Stimulated activated CD4-positive, alpha-beta T cell treated with anti-CD3 and anti-CD28 coated beads, Interleukin-12 subunit alpha, Interleukin-12 subunit beta, amount 100 ng/mL, for 4 hours (primary cell): ENCODE data around the gene LYRM9.
"Not testable (repeated sequence)": the region's sequence is repeated elsewhere in the genome, so short reads cannot be mapped to it uniquely, and the experiment has no call there.

ENCODE experiments used
- DNase-seq: peaks from one replicate; pipeline ENCODE4 v3.0.0-alpha.2; 2020

Gene LYRM9

DNA sequence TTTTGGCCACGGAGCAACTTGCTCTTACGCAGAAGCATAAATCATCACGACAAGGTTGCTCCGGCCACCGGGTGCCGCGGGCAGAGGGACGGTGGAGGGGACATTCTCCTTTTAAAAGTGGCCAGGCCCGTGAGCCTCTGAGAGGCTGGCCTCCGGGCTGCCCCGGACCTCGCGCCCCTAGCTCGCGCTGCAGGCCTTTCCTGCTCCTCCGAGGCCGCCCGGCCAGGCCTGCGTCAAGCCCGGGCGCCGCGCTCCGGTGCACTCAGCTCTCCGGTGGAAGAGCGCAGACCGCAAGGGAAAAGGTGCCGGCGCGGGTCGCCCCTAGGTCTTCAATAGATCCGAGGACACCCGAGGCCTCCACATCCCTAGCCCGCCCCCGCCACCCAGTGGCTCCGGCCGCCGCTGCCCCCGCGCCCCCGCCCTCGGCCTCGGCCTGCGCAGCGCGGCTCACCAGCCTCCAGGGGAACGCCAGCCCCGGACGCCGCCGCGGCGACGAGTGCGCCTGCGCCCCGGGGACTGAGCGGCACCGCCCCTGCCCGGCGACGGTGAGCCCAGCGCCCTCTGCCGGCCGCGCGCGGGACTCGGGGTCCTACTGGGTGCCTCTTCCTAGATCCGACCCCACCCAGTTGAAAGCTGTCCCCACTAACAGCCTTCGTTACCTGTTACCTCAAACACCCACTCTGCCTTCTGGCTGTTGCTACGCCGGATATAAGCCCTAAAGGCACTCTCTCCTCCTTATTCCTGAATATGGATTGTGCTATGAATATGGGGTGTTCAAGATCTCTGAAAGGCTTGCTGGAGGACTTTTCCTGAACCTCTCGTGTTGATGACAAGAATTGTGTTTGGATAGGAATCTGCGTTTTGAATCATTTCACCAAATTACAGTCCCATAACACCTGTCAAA lies at the start of gene LYRM9:
Gene LYRM9 (minus strand): TSS at position 500 of the 904 bp plus-strand sequence. CDS start 10,671 bp downstream, outside the sequence.
- peak; percentile 96 for DNase-seq

- no peak for DNase-seq
Measured at GRCh38 chr17:27940503-27941428, 47.6 kb upstream of the LYRM9 start.

GRCh38 chr17:27939474-27940465 lies 46.6 kb upstream of the LYRM9 start:
- DNase-seq: no peak

GRCh38 chr17:27938864-27939263 lies 45.7 kb upstream of the LYRM9 start:
- no peak for DNase-seq

DNA sequence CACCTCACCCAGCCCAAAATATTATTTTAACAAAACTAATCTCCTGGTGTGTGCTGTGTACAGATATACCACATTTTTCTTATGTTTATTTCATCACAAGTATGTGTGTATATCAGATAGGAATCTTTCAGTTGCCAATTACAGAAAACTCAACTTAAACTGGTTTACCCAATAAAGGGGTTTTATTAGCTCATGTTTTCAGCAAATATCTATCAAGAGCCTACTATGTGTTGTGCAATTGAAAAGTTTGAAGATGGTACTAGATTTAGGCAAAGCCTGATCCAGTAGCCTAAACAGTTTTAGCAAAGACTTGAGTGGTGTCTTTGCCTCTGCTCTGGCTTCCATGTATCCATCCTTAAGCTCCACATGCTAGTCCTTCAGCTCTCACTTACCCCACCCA lies 45.1 kb upstream of the LYRM9 start:
- DNase-seq: no peak

DNA sequence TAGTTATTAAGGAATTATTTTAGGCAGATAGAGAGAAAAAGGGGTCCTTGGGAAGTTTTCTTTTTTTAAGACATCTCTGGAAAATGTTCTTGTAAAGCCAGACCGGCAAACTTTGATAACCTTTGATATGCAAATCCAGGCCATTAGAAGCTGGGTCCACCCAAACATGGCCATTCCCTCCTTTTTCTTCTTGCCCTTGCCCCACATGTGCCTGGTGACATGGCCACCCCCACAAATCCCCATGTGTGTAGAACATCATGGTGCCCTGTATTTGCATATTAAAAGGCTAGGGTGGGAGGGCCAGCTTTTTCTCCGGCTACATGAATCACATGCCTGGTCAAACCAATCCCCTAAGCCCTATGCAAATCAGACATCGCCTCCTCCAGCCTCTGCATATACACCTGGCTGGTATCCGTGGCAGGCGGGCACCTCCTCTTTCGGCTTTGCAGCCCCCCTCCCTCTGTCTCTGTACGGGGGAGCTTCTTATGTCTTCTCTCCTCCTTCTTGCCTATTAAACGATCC lies 43.9 kb upstream of the LYRM9 start:
- no peak for DNase-seq

GRCh38 chr17:27930000-27930399 lies 36.8 kb upstream of the LYRM9 start:
- no peak for DNase-seq

DNA sequence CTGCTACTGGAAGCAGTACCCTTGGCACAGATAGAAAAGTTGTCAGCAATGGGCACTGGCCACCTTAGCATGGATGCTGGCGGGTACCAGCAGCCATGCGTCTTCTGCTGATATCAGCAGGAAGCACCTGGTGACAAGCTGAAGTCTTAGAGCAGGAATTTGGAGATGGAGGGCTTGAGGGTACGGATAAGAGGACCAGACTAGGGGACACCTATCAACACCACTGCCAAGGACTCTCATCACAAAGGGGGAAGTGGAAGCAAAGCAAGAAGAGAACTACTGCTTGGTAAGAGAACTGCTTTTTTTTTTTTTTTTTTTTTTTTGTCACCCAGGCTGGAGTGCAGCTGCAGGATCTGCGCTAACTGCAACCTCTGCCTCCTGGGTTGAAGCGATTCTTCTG lies 35.4 kb upstream of the LYRM9 start:
- no peak for DNase-seq

DNA sequence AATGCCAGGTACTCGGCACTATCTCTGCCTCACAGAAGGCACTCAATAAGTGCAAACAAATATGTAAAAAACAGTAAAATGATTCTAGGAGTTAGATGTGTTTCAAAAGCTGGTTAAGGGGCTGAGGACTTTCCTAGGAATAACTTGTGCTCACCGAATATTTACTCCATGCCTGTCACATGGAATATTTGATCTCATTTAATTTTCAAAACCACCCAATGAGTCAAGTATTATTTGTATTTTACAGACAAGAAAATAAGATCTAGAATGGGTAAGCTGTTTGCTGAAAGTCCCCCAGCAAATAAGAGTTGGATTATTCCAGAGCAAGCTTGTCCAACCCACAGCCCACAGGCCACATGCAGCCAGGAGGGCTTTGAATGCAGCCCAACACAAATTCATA lies 34.6 kb upstream of the LYRM9 start:
- no peak for DNase-seq

DNA sequence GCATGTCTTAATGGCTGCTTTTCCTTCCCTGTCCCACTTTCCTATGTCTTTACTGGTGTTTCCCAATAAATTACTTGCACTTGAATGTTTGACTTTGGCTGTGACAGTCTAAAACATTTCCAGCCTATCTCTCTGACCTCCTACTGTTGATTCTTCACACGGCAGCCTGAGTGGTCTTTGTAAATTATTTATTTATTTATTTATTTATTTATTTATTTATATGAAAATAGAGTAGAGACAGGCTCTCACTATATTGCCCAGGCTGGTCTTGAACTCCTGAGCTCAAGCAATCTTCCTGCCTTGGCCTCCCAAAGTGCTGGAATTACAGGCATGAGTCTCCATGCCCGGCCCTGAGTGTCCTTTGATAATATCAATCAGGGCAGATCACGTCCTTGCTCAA lies 28.4 kb upstream of the LYRM9 start:
- no peak for DNase-seq

- DNase-seq: no peak
Measured at GRCh38 chr17:27921077-27921476, 27.9 kb upstream of the LYRM9 start.

- no peak for DNase-seq
Measured at GRCh38 chr17:27920569-27920968, 27.4 kb upstream of the LYRM9 start.

DNA sequence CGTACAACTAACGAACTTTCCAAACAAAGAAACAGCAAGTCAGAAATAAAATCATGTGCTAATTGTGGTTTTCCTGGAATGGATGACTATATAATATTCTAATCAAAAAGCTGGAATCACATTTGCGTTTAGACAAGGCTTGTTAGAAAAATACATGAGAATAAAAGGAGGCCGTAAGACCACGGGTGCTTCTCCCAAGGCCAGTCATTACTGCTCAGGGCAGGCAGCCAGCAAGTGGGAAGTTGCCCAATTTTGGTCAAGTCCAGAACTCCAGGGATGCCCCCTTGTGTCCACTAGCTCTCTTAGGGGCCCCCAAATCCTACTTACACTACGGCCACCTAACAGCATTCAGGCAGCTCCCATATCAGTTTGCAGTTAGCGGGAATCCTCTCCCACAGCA lies 25.9 kb upstream of the LYRM9 start:
- no peak for DNase-seq

DNA sequence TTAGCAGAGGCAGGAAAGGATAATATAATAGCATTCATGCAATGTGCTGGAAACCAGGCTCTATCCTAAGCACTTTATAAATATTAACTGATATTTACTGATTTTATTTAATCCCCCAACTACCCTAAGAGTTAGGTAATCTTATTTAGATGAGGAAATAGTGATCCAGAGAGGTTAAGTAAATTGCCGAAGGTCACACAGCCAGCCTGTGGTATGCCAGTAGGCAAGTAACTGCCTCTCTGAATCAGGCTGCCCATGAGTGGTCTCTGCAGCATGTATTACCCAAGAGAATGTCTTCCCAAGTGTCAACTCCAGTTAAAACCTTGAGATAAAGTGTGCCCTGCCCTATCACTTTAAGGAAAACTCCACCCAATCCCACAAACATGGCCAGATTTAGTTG lies 25.3 kb upstream of the LYRM9 start:
- no peak for DNase-seq

DNA sequence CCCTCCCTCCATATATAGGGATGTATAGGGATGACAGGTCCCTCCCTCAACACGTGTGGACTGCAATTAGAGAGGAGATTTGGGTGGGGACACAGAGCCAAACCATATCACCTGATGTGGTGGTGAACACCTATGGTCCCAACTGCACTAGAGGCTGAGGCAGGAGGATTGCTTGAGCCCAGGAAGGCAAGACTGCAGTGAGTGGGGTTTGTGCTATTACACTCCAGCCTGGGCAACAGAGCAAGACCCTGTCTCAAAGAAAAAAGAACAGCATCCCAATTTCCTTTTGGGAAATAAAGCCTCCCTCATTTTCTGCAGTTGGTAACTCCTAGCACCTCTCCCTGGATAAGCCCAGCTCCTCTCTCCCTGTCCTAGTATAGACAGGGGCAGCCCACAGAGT lies 23.8 kb upstream of the LYRM9 start:
- no peak for DNase-seq

DNA sequence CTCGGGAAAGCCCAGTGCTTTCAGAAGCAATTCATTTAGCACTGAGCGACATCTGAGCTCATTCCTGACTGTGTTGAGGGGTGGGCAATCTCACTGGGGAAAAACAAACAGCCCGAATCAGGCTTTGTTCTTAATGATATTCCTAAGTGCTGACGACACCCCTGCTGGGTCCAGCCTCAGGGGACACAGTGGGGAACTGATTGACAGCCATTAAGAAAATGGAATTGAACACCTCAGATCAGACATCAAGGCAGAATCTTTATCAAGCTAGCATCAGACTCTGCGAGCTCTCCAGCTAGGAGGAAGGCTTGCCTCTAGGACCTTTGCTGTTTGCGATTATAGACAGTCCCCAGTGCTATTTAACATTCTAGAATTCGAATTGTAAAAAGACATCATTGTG lies 22.5 kb upstream of the LYRM9 start:
- DNase-seq: no peak

GRCh38 chr17:27914382-27914781 lies 21.2 kb upstream of the LYRM9 start:
- DNase-seq: no peak

DNA sequence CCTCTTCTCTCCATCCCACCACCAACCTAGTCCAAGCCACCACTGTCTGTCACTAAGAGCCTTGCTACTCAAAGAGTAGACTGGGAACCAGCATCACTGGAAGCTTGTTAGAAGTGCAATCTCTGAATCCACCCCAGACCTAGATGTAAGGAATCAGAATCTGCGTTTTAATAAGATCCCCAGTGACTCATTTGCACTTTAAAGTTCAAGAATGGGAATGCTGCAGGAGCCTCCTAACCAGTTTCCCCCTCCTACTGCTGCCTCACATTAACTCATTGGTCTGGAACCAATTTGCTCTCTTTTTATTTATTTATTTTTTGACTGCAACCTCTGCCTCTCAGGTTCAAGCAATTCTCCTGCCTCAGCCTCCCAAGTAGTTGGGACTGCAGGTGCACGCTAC lies 19.8 kb upstream of the LYRM9 start:
- no peak for DNase-seq

GRCh38 chr17:27912299-27912698 lies 19.1 kb upstream of the LYRM9 start:
- not testable (repeated sequence) for DNase-seq

DNA sequence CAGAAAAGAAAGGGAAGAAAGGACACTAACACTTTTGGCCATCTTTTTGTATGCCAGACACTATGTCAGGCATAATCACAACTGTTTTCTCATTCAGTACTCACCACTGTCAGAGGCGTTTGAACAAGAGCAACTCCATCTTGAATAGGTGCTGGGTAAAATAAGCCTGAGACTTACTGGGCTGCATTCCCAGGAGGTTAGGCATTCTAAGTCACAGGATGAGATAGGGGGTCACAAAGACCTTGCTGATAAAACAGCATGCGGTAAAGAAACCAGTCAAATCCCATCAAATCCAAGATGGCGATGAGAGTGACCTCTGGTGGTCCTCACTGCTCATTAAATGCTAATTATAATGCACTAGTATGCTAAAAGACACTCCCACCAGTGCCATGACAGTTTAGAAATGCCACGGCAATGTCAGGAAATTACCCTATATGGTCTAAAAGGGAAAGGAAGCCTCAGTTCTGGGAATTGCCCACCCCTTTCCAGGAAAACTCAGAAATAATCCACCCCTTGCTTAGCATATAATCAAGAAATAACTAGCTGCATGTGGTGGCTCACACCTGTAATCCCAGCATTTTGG lies 14.9 kb upstream of the LYRM9 start:
- DNase-seq: no peak

- no peak for DNase-seq
Measured at GRCh38 chr17:27906623-27907022, 13.5 kb upstream of the LYRM9 start.

GRCh38 chr17:27906226-27906580 lies 13.0 kb upstream of the LYRM9 start:
- no peak for DNase-seq
